ENCODE results near the gene NUDT13.
"Not testable (repeated sequence)": the region's sequence is repeated elsewhere in the genome, so short reads cannot be mapped to it uniquely, and the experiment has no call there.

NUDT13 gene

GRCh38 chr10:73106301-73106700 lies 4.0 kb upstream of the NUDT13 start:
- DNase-seq: no peak

- DNase-seq: not testable (repeated sequence)
Observed at GRCh38 chr10:73109248-73109652, 1.0 kb upstream of the NUDT13 start.

- DNase-seq: not testable (repeated sequence)
Observed at GRCh38 chr10:73112032-73112431, 1.8 kb downstream of the NUDT13 start.

GRCh38 chr10:73113551-73113950 lies 3.3 kb downstream of the NUDT13 start:
- DNase-seq: no peak

GRCh38 chr10:73116017-73116416 lies 5.8 kb downstream of the NUDT13 start:
- no peak for DNase-seq

- DNase-seq: peak; percentile 21
Observed at GRCh38 chr10:73117976-73118743, 7.9 kb downstream of the NUDT13 start.

GRCh38 chr10:73119457-73119856 lies 9.2 kb downstream of the NUDT13 start:
- DNase-seq: no peak

- DNase-seq: no peak
Observed at GRCh38 chr10:73119952-73120351, 9.7 kb downstream of the NUDT13 start.

- no peak for DNase-seq
Observed at GRCh38 chr10:73126343-73126742, 16.1 kb downstream of the NUDT13 start.

- DNase-seq: peak; percentile 94
Observed at GRCh38 chr10:73131301-73131700, 21.0 kb downstream of the NUDT13 start.

- peak; percentile 41 for DNase-seq
Observed at GRCh38 chr10:73131913-73132686, 21.8 kb downstream of the NUDT13 start.

GRCh38 chr10:73134727-73135126 lies 24.5 kb downstream of the NUDT13 start:
- no peak for DNase-seq

GRCh38 chr10:73136627-73137026 lies 26.4 kb downstream of the NUDT13 start:
- no peak for DNase-seq

GRCh38 chr10:73139251-73139650 lies 29.0 kb downstream of the NUDT13 start:
- DNase-seq: no peak

GRCh38 chr10:73141603-73142002 lies 31.3 kb downstream of the NUDT13 start:
- DNase-seq: no peak

- DNase-seq: not testable (repeated sequence)
Observed at GRCh38 chr10:73150633-73151413, 40.6 kb downstream of the NUDT13 start.

- DNase-seq: no peak
Observed at GRCh38 chr10:73152009-73152408, 41.8 kb downstream of the NUDT13 start.

- DNase-seq: no peak
Observed at GRCh38 chr10:73156054-73156453, 45.8 kb downstream of the NUDT13 start.

GRCh38 chr10:73159038-73159648 lies 48.9 kb downstream of the NUDT13 start:
- peak; percentile 41 for DNase-seq

- DNase-seq: no peak
Observed at GRCh38 chr10:73161079-73161478, 50.8 kb downstream of the NUDT13 start.

GRCh38 chr10:73161662-73162061 lies 51.4 kb downstream of the NUDT13 start:
- DNase-seq: no peak

- DNase-seq: no peak
Observed at GRCh38 chr10:73163096-73163495, 52.8 kb downstream of the NUDT13 start.

- DNase-seq: no peak
Observed at GRCh38 chr10:73166972-73167371, 56.7 kb downstream of the NUDT13 start.
